LNCAP (cell line): ENCODE data around the gene HOXC4.

Experiments
- TF ChIP-seq, protein P1 (sequence below): fragments of 450-650 bp; IDR thresholded peaks from 2 replicates; pipeline ENCODE4 v1.5.1; 2017; ENCODE audit warnings: mild to moderate bottlenecking

Gene HOXC4

DNA sequence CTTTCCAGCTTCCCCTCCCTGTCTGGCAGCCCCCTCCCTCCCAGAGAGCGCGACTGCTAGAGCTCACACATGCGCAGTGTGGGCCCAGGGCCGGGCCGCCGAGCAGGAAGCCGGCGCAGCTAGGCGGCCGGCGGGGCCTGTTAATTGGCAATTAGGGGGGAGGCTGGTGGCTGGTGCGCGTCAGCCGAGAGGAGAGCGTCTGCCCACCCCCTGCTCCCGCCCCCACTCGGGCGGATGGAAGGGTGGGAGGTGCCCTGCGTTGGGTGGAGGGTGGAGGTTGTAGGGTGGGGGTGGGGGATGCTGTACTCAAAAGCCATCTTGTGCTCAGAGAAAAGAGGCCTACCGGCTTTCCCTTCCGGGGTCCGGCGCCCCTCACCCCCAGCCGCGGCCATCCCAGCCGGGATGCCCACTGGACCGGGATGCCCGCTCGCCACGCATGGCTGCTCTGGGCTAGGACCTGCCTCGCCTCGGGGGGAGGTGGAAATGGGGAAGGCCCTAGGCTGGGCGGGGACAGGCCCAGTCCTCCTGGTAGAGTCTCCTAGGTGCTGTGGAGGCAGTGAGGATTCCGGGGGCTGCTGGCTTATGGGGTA, 35.7 kb upstream of the HOXC4 start:
- TF ChIP-seq, protein P1, sequence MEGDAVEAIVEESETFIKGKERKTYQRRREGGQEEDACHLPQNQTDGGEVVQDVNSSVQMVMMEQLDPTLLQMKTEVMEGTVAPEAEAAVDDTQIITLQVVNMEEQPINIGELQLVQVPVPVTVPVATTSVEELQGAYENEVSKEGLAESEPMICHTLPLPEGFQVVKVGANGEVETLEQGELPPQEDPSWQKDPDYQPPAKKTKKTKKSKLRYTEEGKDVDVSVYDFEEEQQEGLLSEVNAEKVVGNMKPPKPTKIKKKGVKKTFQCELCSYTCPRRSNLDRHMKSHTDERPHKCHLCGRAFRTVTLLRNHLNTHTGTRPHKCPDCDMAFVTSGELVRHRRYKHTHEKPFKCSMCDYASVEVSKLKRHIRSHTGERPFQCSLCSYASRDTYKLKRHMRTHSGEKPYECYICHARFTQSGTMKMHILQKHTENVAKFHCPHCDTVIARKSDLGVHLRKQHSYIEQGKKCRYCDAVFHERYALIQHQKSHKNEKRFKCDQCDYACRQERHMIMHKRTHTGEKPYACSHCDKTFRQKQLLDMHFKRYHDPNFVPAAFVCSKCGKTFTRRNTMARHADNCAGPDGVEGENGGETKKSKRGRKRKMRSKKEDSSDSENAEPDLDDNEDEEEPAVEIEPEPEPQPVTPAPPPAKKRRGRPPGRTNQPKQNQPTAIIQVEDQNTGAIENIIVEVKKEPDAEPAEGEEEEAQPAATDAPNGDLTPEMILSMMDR: no peak

DNA sequence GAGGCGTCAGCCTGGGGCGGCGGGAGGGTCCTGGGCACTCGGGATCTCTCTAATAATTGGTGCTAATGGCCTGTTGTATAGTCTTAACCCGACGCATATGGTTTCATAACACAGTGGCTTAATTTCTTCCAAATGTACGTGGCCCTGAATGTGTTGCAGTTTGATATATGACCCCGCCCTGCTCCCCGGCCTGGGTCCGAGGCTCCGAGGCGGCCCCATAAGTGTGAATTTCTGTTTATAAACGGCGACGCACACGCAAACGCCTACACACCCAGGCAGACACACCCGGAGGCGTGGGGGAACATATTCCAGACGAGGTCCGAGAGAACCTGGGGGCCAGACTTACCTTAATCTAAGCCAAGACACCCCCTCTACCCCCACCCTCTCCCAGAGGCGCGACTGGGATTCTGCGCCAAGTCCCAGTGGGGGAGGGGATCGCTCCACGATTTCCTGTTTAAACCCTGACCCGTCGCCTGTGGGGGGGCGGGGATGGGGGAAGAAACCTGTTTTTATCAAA, 35.1 kb upstream of the HOXC4 start:
- TF ChIP-seq, protein P1: no peak

DNA sequence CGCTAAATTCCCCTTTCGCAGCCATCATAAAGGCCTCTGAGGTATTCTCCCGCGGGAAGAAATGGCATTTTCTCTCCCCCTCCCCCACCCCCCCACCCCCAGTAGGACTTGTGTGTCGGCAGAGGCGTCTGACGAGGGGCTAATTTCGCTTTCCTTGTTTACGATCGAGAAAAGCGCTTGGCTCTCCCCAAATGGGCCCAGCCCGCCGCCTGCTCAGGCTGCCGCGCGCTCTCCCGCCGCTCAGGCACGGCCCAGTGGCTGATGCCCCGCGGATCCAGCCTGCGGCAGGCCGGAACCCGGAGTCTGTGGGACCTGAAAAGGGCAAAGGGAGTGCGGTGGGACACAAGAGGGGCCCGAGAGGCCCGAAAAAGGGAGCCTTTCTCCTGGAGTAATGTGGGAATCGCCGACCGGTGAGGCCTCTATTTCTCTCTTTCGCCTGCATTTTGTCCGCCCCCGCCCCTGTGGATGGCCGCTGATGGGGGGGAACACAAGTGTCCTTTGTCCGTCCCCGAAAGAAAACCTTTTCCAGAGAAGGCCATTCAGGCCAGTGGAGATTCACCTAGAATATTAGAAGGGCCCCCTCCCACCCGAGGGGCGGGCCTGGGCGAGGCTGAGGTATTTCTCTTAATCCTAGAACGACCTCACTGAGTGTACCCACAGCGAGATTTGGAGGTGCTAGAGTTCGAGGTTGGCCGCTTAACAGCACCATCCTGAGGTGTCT, 34.4 kb upstream of the HOXC4 start:
- TF ChIP-seq, protein P1: no peak

DNA sequence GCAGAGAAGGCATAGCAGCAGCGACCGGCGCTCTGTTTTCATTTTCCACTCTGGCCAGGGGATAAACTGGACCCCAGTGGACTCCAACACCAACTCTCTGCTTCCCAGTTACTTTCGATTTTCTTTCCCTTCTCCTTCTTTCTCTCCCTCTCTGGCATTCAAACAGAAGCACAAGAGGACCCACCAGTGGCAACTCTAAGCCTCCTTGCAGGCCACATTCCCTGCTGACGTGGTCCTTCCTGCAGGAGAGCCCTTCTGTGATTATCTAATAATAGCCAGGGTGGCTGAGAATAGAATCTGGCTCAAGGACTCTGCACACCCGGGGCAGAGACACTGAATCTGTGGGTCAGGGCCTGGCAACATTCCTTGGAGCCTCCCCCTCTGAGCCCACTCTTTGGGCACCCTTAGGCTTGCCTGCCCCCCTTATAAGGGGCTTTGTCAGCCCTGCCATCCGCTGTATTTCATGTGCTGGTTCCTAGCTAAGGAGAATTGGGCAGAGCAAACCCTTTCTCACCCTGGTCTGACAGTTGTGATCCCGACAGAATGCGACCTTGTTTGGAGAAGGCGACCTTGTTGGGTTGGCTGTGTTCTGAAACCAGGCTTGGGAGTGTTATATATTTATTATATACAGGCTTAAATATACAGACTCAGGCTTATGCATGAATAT, 33.6 kb upstream of the HOXC4 start:
- TF ChIP-seq, protein P1: no peak

DNA sequence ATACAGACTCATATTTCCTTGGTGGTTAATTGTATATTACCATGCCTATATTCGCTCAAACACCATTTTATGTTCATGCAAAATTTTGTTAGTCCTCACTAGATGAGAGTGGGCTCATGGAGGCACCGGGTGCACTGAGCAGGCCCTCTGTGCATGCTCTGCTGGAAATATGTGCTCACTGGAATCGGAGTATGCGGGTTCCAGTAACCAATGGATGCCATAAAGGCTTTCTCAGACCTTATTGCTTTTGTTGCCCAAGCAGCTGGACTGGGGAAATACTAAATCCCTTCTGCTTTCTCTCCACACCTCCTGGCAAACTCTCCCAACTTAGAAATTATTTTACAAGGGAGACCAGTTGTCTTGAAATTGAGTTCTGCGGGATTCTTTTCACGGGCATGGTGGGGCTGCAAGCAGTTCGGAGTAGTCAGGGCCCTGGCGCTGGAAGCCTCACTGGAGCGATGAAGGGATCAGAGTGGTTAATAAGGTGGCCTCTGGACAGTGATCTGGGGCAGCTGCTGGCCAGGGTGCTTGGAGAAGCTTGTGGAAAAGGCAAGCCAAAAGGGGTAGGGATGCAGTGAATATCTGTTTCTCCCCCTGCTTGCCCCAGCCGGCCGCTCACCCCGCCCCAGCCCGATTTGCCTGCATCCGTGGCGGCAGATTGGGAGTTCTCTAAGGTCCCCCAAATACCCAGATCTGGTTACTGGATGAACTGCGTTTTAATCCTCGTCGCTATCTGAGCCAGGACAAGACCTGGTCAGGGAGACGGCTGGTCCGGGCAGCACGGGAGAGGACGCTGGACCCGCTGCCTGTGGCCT, 32.8 kb upstream of the HOXC4 start:
- TF ChIP-seq, protein P1: no peak

DNA sequence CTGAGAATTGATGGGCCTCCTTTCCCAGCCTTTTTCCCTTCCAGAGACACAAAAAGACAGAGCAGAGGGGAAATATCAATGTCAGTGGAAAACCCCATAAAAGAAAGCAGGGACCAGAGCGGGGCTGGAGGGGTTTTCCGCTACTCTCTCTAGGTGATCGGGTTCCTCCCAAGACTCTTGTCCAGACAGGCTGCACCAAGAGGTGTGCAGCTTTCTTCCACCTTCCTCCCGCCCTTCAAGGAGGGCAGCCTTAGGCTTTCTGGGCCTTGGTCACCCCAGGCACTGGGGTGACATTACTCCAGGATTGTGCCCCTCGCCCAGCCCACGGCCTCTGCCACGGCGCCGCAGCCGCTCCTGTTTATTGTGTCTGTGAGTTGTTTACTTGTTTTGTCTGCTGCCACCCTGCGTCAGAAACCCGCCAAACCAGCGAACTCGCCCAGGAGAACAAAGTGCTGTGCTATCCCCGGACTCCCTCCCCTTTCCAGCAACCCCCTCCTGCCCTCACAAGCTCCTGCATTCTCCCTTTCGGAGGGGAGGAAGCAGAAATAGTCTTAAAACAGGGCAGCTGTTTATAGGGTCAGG, 32.1 kb upstream of the HOXC4 start:
- TF ChIP-seq, protein P1: peak; percentile 42; the same call in 1 of the 2 replicates
